IPS DF 6.9 (cell line): ENCODE results near the gene MINDY1.

Experiments
- DNase-seq: peaks from one replicate; pipeline ENCODE4 v3.0.0-alpha.2; 2013; ENCODE audit warnings: low read depth, low spot score
- H3K27ac ChIP-seq: one replicate; pipeline ENCODE4 v1.5.1; 2013; ENCODE audit warnings: low read length, control low read depth
- H3K27me3 ChIP-seq: 2 replicates; pipeline ENCODE4 v1.6.1; 2013; ENCODE audit warnings: mild to moderate bottlenecking, low read length; ENCODE audit not compliant: control insufficient read depth, insufficient read depth
- H3K36me3 ChIP-seq: 2 replicates; pipeline ENCODE4 v1.6.1; 2013; ENCODE audit warnings: low read length; ENCODE audit not compliant: control insufficient read depth, insufficient read depth
- H3K4me1 ChIP-seq: 2 replicates; pipeline ENCODE4 v1.6.1; 2013; ENCODE audit warnings: low read length; ENCODE audit not compliant: control insufficient read depth, insufficient read depth
- H3K4me3 ChIP-seq: 2 replicates; pipeline ENCODE4 v1.5.1; 2013; ENCODE audit warnings: mild to moderate bottlenecking, low read length
- H3K9me3 ChIP-seq: 2 replicates; pipeline ENCODE4 v1.6.1; 2013; ENCODE audit warnings: low read length, inconsistent platforms; ENCODE audit not compliant: control insufficient read depth, insufficient read depth
- WGBS: extraction: QIAGEN DNeasy Blood & Tissue Kit; methylation state at CpG from one replicate; pipeline ENCODE4 v1.1.7; 2013; ENCODE audit warnings: mixed read lengths, missing lambda C conversion rate; ENCODE audit not compliant: insufficient read length, insufficient coverage; 5-methylcytosine and 5-hydroxymethylcytosine counted together

Gene MINDY1

DNA sequence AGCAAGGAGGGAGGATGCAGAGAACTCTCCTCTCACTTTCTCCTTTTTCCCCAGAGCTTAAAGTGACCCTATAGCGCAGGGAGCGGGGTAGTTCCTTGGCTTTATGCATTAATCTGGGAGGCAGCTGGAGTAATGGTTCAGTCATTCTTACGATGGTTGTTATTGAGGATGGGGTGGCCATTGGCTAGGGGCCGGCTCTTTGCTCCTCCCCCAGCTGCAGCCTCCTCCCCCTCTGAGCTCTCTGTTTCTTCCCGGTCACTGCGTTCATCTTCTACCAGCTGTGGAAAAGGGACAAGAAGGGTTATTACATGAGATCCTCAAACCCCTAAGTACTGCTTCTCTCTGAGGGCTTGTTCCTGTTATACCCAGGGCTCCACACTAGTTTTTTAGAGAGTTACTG is 40.7 kb downstream of the MINDY1 start:
- no peak for DNase-seq
- Histone ChIP-seq H3K4me1 (peaks cover 2% of the 10 kb centered on the region; the same call in 1 of the 2 replicates), H3K4me3 (no peak overlapping the region), H3K27me3 (no peaks in the 10 kb centered on the region), H3K36me3 (peaks cover 45% of the 10 kb centered on the region), H3K9me3 (no peaks in the 10 kb centered on the region), H3K27ac (no peak overlapping the region)
- whole genome bisulfite sequencing = no CpG with 5 or more reads among the region's 6 CpGs

DNA sequence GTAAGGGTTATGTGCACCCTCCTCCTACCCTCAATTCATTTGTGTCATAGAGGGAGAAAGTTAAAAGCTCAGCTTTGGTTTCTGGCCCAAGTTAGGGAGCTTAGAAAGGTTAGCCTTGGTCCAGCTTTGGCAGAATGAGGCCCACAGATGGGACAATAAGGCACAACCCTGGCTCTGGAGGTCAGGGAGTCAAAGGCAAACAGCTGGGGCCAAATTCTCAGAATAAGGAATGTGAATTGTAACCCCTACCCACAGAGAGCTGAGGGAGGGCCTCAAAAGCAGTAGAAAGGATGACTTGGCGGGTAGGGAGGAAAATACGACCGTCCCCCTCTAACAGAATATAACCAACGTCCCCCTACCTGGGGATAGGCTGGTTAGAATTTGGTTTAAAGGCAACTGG is 41.1 kb downstream of the MINDY1 start:
- Histone ChIP-seq H3K27ac (no peak overlapping the region), H3K4me1 (no peaks in the 10 kb centered on the region), H3K27me3 (no peaks in the 10 kb centered on the region), H3K4me3 (no peak overlapping the region), H3K9me3 (no peaks in the 10 kb centered on the region), H3K36me3 (peaks cover 48% of the 10 kb centered on the region)
- WGBS = no CpG with 5 or more reads among the region's 4 CpGs
- DNase-seq = no peak

DNA sequence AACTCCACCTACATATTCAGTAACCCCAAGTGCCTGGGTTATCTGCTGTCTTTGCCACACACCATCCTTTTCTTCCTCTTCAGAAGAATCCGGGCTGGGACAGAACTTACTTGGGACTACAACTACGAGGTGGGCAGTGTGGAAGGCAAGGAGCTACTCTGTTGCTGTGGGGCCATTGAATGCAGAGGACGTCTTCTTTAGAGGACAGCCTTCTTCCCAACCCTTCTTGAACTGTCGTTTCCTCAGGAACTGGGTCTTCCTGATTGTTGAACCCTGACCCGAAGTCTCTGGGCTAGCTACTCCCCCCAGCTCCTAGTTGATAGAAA is 42.6 kb downstream of the MINDY1 start:
- no peaks in the 10 kb centered on the region for H3K27me3 ChIP-seq

DNA sequence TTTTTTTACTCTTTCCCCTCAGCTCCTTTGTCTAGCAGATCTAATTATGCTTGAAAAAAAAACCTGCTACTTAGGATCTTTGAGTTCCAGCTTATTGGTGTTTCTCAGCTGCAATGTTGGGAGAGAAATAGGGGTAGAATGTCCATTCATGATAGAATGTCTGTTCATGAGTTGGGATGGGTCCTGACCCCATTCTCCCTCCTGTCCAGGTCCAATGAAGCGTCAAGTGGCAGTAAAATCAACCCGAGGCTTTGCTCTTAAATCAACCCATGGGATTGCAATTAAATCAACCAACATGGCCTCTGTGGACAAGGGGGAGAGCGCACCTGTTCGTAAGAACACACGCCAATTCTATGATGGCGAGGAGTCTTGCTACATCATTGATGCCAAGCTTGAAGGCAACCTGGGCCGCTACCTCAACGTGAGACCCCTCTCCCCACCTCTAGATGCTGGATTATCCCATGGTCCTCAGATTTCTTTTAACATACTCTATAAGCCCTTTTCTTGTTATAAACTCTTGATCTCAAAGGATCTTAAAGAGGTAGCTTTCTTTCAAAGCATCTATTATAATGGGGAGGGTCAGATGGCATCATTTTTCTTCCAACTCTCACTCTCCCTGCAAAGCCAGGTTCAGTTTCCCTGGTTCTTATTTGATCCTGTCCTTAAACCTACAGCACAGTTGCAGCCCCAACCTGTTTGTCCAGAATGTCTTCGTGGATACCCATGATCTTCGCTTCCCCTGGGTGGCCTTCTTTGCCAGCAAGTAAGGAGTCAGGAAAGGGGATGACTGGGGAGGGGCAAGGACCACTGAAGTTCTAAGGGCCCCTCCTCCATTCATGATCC is 43.2 kb downstream of the MINDY1 start:
- no peaks in the 10 kb centered on the region for H3K27me3 ChIP-seq
- no peaks in the 10 kb centered on the region for H3K9me3 ChIP-seq
- no peak for DNase-seq
- H3K36me3 ChIP-seq = peaks cover 50% of the 10 kb centered on the region
- no CpG with 5 or more reads among the region's 10 CpGs for WGBS
- H3K4me3 ChIP-seq = no peak overlapping the region
- H3K27ac ChIP-seq = no peak overlapping the region
- no peaks in the 10 kb centered on the region for H3K4me1 ChIP-seq

More for the DNA sequence above, 42.6 kb downstream of the MINDY1 start:
- Histone ChIP-seq H3K4me3 (no peak overlapping the region), H3K36me3 (peaks cover 54% of the 10 kb centered on the region), H3K27ac (no peak overlapping the region), H3K9me3 (no peaks in the 10 kb centered on the region), H3K4me1 (no peaks in the 10 kb centered on the region)
- no CpG with 5 or more reads among the region's 5 CpGs for WGBS
- no peak for DNase-seq

DNA sequence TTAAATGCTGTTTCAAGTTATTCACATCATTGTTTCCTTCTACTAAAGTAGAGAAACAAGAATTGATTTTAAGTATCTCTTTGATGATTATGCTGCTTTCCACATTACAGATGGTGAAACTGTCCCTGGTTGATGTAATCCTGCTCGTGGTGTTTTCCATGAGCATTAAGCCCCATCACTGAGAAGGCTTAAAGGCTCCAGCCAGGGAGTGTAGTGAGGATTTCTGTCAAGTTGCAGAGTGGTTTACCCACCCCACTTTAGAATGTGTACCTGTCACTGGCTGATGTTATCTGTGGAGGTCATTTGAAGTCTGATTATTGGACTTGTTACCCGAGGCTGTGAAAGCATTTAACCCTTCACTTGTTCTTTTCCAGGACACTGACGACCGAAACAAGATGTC is 44.9 kb downstream of the MINDY1 start:
- peaks cover 36% of the 10 kb centered on the region for H3K36me3 ChIP-seq
- H3K9me3 ChIP-seq = no peaks in the 10 kb centered on the region
- WGBS = no CpG with 5 or more reads among the region's 4 CpGs
- no peaks in the 10 kb centered on the region for H3K27me3 ChIP-seq
- no peaks in the 10 kb centered on the region for H3K4me1 ChIP-seq
- no peak overlapping the region for H3K27ac ChIP-seq
- DNase-seq = no peak
- no peak overlapping the region for H3K4me3 ChIP-seq

DNA sequence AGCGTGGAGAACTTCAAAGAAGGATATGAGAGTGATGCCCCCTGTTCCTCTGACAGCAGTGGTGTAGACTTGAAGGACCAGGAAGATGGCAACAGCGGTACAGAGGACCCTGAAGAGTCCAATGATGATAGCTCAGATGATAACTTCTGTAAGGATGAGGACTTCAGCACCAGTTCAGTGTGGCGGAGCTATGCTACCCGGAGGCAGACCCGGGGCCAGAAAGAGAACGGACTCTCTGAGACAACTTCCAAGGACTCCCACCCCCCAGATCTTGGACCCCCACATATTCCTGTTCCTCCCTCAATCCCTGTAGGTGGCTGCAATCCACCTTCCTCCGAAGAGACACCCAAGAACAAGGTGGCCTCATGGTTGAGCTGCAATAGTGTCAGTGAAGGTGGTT is 46.1 kb downstream of the MINDY1 start:
- H3K9me3 ChIP-seq = no peaks in the 10 kb centered on the region
- WGBS = no CpG with 5 or more reads among the region's 7 CpGs
- DNase-seq = no peak
- no peak overlapping the region for H3K27ac ChIP-seq
- H3K4me3 ChIP-seq = no peak overlapping the region
- no peaks in the 10 kb centered on the region for H3K4me1 ChIP-seq
- H3K36me3 ChIP-seq = peaks cover 27% of the 10 kb centered on the region; the same call in 1 of the 2 replicates
- no peaks in the 10 kb centered on the region for H3K27me3 ChIP-seq

DNA sequence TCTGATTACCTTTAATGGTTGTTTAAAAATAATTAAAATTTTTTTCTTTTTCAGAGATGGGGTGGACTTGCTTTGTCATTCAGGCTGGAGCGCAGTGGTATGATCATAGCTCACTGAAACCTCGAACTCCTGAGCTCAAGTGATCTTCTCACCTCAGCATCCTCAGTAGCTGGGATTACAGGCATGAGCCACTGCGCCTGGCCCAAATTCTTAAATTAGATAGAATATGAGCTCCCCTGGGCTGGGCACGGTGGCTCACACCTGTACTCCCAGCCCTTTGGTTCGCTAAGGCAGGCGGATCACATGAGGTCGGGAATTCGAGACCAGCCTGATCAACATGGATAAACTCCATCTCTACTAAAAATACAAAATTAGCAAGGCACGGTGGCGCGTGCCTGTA is 49.0 kb downstream of the MINDY1 start:
- H3K4me3 ChIP-seq = no peak overlapping the region
- no peak overlapping the region for H3K27ac ChIP-seq
- no CpG with 5 or more reads among the region's 11 CpGs for WGBS
- H3K27me3 ChIP-seq = no peaks in the 10 kb centered on the region
- no peaks in the 10 kb centered on the region for H3K4me1 ChIP-seq
- peaks cover 20% of the 10 kb centered on the region; the same call in 1 of the 2 replicates for H3K36me3 ChIP-seq
- H3K9me3 ChIP-seq = no peaks in the 10 kb centered on the region
- DNase-seq = no peak

DNA sequence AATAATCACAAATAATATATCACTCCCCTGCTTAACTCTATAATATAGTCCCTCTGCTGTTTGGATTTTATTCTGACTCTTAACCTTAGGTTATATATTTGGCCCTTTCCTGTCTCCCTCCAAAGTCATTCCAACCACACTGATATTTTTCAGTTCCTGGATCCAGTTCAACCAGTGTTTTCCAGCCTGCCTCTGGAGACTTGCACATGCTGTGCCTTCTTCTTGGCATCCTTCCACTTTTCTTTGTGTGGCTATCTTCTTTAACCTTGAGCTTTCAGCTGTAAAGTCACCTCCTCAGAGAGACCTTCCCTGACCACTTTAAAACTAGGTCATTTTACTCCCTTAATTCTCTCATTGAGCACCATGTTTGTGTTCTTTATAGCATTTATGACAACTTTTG is 51.4 kb downstream of the MINDY1 start:
- DNase-seq = no peak
- Histone ChIP-seq H3K4me1 (no peaks in the 10 kb centered on the region), H3K9me3 (no peaks in the 10 kb centered on the region), H3K27me3 (no peaks in the 10 kb centered on the region), H3K36me3 (peaks cover 25% of the 10 kb centered on the region; the same call in 1 of the 2 replicates), H3K4me3 (no peak overlapping the region), H3K27ac (no peak overlapping the region)

DNA sequence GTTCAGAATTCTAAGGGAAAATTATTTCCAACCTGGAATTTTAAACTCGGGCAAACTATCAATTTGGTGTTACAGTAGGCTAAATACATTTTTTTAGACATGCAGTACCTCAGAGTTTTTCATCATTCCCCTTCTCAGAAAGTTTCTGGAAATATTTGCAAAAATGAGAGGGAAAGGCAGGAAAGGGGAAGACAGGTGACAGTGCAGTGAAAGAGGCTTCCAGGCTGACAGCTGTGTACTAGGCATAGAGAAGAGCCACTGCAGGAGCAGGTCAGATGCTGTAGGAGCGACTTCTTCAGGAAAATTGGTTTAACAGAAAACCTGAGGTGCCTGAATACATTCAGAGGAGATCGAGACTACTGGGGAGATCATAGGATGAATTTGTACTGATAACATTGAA is 52.0 kb downstream of the MINDY1 start:
- no CpG with 5 or more reads among the region's 3 CpGs for WGBS
- Histone ChIP-seq H3K9me3 (no peaks in the 10 kb centered on the region), H3K27ac (no peak overlapping the region), H3K27me3 (no peaks in the 10 kb centered on the region), H3K36me3 (peaks cover 25% of the 10 kb centered on the region; the same call in 1 of the 2 replicates), H3K4me1 (no peaks in the 10 kb centered on the region), H3K4me3 (no peak overlapping the region)
- DNase-seq = no peak
